GM18511 (cell line): ENCODE measurements around the gene ADIG.

Experiments used
- ATAC-seq: cut with Tn5 transposase; IDR thresholded peaks from one replicate; pipeline ENCODE4 v1.9.1; 2021; ENCODE audit warnings: mild to moderate bottlenecking, moderate library complexity; ENCODE audit not compliant: unreplicated experiment

ADIG gene

GRCh38 chr20:38629979-38630378 lies 49.0 kb downstream of the ADIG start:
- no peak for ATAC-seq

GRCh38 chr20:38630727-38631126 lies 49.7 kb downstream of the ADIG start:
- no peak for ATAC-seq

- ATAC-seq, result no peak
Observed at GRCh38 chr20:38631155-38632022, 50.4 kb downstream of the ADIG start.

- ATAC-seq, result no peak
Observed at GRCh38 chr20:38633577-38634093, 52.6 kb downstream of the ADIG start.

- no peak for ATAC-seq
Observed at GRCh38 chr20:38635721-38636288, 54.8 kb downstream of the ADIG start.
